HS-5 (cell line): ENCODE results near the gene ZNF628.
A peak's percentile ranks its signal among the peaks of the same experiment; 100 is the strongest.
"Not testable (repeated sequence)": the region's sequence is repeated elsewhere in the genome, so short reads cannot be mapped to it uniquely, and the experiment has no call there.

Source experiments
- DNase-seq: peaks from one replicate; pipeline ENCODE4 v3.0.0-alpha.2; 2012; ENCODE audit warnings: low read depth

ZNF628 gene

GRCh38 chr19:55484593-55485438 lies 8.4 kb downstream of the ZNF628 start, which contains the start of gene NAT14:
NAT14 (plus strand) TSS chr19:55485188; CDS start chr19:55485709, 521 bp downstream.
- no peak for DNase-seq

- no peak for DNase-seq
Measured at GRCh38 chr19:55485439-55486011, 9.1 kb downstream of the ZNF628 start.

- no peak for DNase-seq
Measured at GRCh38 chr19:55486043-55486970, 9.9 kb downstream of the ZNF628 start.

GRCh38 chr19:55486971-55487923 lies 10.8 kb downstream of the ZNF628 start:
- DNase-seq = peak; percentile 78

DNA sequence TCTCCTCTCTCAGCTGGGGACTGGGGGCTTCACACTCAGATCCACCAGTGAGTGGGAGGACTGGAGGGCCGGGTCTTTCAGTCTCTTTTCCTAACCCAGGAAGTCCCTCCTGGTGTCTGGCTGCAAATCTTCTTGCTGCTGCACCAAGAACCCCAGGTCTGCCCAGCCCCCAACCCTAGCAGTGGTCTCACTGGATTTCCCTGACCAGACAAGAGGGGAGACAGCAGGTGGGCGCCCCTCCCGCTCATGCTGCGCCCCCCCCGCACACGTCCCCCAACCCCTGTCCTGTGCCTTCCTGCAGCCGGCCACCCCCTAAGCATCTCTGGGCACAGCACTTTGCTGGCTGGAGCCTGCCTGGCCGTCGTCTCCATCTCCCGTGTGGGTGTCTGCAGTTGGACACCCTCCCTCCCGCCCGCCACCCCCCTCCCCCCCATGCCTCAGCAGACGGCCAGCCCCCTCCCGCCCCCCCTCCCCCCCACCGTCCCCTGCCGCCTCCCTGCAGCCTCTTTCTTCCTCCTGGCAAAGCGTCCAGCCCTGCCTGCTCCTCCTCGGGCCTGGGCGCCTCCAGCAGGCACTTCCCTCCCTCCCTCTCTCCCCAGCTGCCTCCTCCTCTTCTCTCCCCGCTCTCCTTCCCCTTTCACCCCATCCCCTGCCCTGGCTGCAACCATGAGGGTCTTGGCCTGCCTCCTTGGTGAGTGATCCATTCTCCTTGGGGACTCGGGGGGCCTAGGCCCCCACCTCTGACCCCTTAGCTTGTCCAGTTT lies 11.7 kb downstream of the ZNF628 start, which contains the start of gene SSC5D:
Gene SSC5D (plus strand): TSS at position 513 of the 764 bp plus-strand sequence. CDS start 154 bp downstream, at position 667.
- DNase-seq = no peak

DNA sequence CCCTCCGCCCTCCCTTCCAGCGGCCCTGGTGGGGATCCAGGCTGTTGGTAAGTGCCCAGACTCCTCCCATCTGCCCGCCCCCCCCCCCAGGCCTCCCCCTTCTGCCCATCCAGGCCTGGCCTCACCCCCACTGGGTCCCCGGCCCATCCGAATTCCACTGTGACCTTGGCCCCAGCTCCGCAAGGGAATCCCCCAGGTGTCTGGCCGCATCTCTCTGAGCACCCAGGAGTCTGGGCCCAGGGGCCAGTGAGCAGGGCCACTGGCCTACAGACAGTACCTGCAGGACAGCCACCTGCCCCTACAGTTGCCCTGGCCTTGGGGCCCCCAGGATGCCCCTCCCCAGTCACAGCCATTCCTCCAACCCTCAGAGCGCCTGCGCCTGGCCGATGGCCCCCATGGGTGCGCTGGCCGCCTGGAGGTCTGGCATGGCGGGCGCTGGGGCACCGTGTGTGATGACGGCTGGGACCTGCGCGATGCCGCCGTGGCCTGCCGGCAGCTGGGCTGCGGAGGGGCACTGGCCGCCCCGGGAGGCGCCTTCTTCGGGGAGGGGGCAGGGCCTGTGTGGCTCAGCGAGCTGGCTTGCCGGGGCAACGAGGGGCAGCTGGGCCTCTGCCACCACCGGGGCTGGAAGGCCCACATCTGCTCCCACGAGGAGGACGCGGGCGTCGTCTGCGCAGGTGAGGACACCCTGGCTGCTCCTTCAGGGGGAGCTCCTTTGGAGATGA lies 12.7 kb downstream of the ZNF628 start:
- no peak for DNase-seq

- no peak for DNase-seq
Measured at GRCh38 chr19:55489711-55490477, 13.5 kb downstream of the ZNF628 start.

GRCh38 chr19:55490478-55491432 lies 14.3 kb downstream of the ZNF628 start:
- DNase-seq = no peak

GRCh38 chr19:55491546-55492360 lies 15.3 kb downstream of the ZNF628 start:
- DNase-seq = no peak

- no peak for DNase-seq
Measured at GRCh38 chr19:55492362-55492944, 16.0 kb downstream of the ZNF628 start.

DNA sequence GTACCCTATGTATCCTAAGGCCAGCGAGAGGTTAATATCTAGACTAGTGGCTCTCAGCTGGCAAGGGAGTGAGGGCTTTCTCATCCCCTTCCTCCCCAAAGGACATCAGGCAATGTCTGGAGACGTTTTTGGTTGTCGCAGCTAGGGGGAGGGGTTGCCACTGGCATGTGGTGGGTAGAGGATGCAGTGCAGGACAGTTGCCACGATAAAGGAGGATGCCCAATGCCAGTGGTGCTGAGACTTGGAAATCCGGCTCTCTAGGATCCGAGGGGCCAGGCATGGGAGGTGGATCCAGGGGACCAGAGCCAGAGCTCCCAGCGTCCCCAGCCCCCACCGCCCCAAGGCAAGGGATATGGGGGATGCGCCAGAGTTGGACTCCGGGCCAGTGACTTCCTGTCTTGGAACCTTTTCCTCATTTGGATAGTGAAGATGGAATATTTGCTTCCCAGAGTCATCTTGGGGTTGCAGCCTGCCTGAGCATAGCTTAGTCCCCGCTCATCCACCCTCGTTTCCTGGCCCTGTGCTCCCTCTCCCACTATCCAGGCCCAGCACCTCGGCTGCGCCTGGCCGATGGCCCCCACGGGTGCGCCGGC lies 16.7 kb downstream of the ZNF628 start:
- DNase-seq = peak; percentile 35

DNA sequence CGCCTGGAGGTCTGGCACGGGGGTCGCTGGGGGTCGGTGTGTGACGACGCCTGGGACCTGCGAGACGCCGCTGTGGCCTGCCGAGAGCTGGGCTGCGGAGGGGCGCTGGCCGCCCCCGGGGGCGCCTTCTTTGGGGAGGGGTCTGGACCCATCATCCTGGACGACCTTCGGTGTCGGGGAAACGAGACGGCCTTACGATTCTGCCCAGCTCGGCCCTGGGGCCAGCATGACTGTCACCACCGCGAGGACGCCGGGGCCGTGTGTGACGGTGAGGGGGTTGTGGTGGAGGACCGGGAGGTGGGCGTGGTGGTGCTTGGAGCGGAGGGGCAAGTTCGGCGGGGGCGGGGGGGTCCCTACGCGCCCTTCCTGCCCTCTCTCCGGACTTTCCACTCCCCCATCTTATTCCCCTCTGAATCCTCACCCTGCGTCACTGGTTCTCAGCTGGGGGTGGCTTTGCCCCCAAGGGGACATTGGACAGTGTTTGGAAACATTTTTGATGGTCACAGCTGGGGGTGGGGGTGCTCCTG lies 17.3 kb downstream of the ZNF628 start:
- DNase-seq = no peak

DNA sequence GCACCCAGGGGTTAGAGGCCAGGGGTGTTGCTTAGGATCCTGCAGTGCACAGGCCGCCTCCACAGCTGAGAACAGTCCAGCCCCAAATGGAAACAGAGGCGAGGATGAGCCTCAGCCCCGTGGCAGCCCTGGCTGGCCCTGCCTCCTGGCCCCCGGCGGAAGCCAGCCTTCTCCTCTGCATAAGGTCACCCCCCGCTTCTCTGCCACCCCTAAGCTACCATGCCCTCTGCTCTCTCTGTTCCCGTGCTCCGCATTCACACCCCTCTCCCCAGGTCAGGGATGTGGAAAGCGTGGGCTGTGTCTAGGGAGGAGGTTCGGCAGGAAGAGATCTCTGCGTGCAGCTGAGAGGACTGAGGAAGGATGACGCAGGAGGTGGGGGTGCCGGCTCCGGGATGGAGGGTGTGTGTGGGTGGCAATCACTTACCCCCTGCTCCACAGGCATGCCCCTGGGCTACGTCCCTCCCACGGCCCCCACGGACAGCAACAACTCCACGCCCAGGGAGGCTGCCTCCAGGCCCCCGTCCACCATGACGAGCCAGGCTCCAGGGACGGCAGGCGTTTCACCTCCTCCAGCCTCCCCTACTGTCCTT lies 17.9 kb downstream of the ZNF628 start:
- peak; percentile 45 for DNase-seq

- DNase-seq = no peak
Measured at GRCh38 chr19:55495646-55496349, 19.4 kb downstream of the ZNF628 start.

GRCh38 chr19:55496820-55497219 lies 20.4 kb downstream of the ZNF628 start:
- not testable (repeated sequence) for DNase-seq
